ENCODE results near the gene GCDH.

The GCDH gene

GRCh38 chr19:12943437-12944044, 52.6 kb downstream of the GCDH start:
- TF ChIP-seq POLR2AphosphoS5 (IDR thresholded peaks at IDR 0.05; ENCODE audit: low read depth, low read length) (peak; percentile 14; the same call in 1 of the 2 replicates), TAF1 (IDR thresholded peaks at IDR 0.05; ENCODE audit: borderline replicate concordance, insufficient read depth, low read length) (no peak)

- TF ChIP-seq POLR2AphosphoS5 (IDR thresholded peaks at IDR 0.05; ENCODE audit: low read depth, low read length) (no peak; the same call in 1 of the 2 replicates), FOXP2 (optimal IDR thresholded peaks at IDR 0.05; ENCODE audit: borderline replicate concordance, extremely low read depth, extremely low read length, insufficient read depth) (no peak), TAF1 (IDR thresholded peaks at IDR 0.05; ENCODE audit: borderline replicate concordance, insufficient read depth, low read length) (no peak), REST (IDR thresholded peaks at IDR 0.05; ENCODE audit: insufficient read depth in 1 of 2, low read depth in 2 of 2, low read length in 2 of 2) (no peak), SIN3A (IDR thresholded peaks at IDR 0.05; ENCODE audit: borderline replicate concordance, insufficient read depth, low read length) (no peak)
Observed at GRCh38 chr19:12944104-12944674, 53.2 kb downstream of the GCDH start.

- TF ChIP-seq POLR2AphosphoS5 (IDR thresholded peaks at IDR 0.05; ENCODE audit: low read depth, low read length), result peak; percentile 64
- TF ChIP-seq REST (IDR thresholded peaks at IDR 0.05; ENCODE audit: insufficient read depth in 1 of 2, low read depth in 2 of 2, low read length in 2 of 2), result 0 out of 4 replicates have a peak, but pooled peaks of 1 of the 2 experiments have one; percentile 43
- peak; percentile 94 for TF ChIP-seq TAF1 (IDR thresholded peaks at IDR 0.05; ENCODE audit: borderline replicate concordance, insufficient read depth, low read length)
- peak; percentile 92 for TF ChIP-seq FOXP2 (optimal IDR thresholded peaks at IDR 0.05; ENCODE audit: borderline replicate concordance, extremely low read depth, extremely low read length, insufficient read depth)
- TF ChIP-seq SIN3A (IDR thresholded peaks at IDR 0.05; ENCODE audit: borderline replicate concordance, insufficient read depth, low read length), result peak; percentile 11; the same call in 1 of the 2 replicates
Observed at GRCh38 chr19:12945479-12946091, 54.6 kb downstream of the GCDH start, which contains the start of gene RAD23A. Gene RAD23A, plus strand, starts transcription at chr19:12945862. Its CDS starts 87 bp downstream, at chr19:12945949.

- TF ChIP-seq POLR2AphosphoS5 (IDR thresholded peaks at IDR 0.05; ENCODE audit: low read depth, low read length) (peak; percentile 56; the same call in 1 of the 2 replicates), TAF1 (IDR thresholded peaks at IDR 0.05; ENCODE audit: borderline replicate concordance, insufficient read depth, low read length) (no peak), REST (IDR thresholded peaks at IDR 0.05; ENCODE audit: insufficient read depth in 1 of 2, low read depth in 2 of 2, low read length in 2 of 2) (no peak), FOXP2 (optimal IDR thresholded peaks at IDR 0.05; ENCODE audit: borderline replicate concordance, extremely low read depth, extremely low read length, insufficient read depth) (no peak), SIN3A (IDR thresholded peaks at IDR 0.05; ENCODE audit: borderline replicate concordance, insufficient read depth, low read length) (0 out of 2 replicates have a peak, but pooled peaks have one; percentile 33)
Observed at GRCh38 chr19:12946092-12946721, 55.2 kb downstream of the GCDH start.

GRCh38 chr19:12946731-12947496, 56.0 kb downstream of the GCDH start:
- TF ChIP-seq TAF1 (IDR thresholded peaks at IDR 0.05; ENCODE audit: borderline replicate concordance, insufficient read depth, low read length) (no peak), FOXP2 (optimal IDR thresholded peaks at IDR 0.05; ENCODE audit: borderline replicate concordance, extremely low read depth, extremely low read length, insufficient read depth) (no peak), POLR2AphosphoS5 (IDR thresholded peaks at IDR 0.05; ENCODE audit: low read depth, low read length) (no peak), SIN3A (IDR thresholded peaks at IDR 0.05; ENCODE audit: borderline replicate concordance, insufficient read depth, low read length) (no peak), REST (IDR thresholded peaks at IDR 0.05; ENCODE audit: insufficient read depth in 1 of 2, low read depth in 2 of 2, low read length in 2 of 2) (no peak)
